Measurements from ENCODE around the gene TREML1. TPM values are rescaled to one million over a fixed set of nuclear protein-coding genes. Genes with fewer than 3 reads are reported as not detected.

Gene TREML1
- total and polyA plus RNA-seq, 12 donors, result 0.28 to 4.7 (median 0.88) TPM; not detected in 2

GRCh38 chr6:41161380-41161779 is 7.2 kb upstream of the TREML1 start:
- no peak for TF ChIP-seq POLR2A (IDR thresholded peaks at IDR 0.05)
- no peak for TF ChIP-seq CTCF (IDR thresholded peaks at IDR 0.05)
- H3K9me3 ChIP-seq (replicated peaks in 1 of 3), result no peaks in the 10 kb centered on the region
- H3K27me3 ChIP-seq, result no peaks in the 10 kb centered on the region
- intact Hi-C loops (cut with DNase I), result no loop called here
- H3K36me3 ChIP-seq (replicated peaks in 1 of 2), result no peaks in the 10 kb centered on the region
- no peak for DNase-seq
- peaks cover 0 to 4% of the 10 kb centered on the region in 2 donors for H3K4me1 ChIP-seq (replicated peaks in 1 of 2)
- no peak overlapping the region for H3K4me3 ChIP-seq
- WGBS, 4 donors, result 75 to 94% (median 88%) methylated on average over 6 to 10 of the region's 10 CpGs
- no peak overlapping the region for H3K27ac ChIP-seq

GRCh38 chr6:41160933-41161332 is 6.8 kb upstream of the TREML1 start:
- WGBS, 4 donors, result 64 to 100% (median 92%) methylated on average over 1 to 3 of the region's 3 CpGs
- Histone ChIP-seq H3K4me3 (no peak overlapping the region), H3K4me1 (replicated peaks in 1 of 2) (peaks cover 0 to 4% of the 10 kb centered on the region in 2 donors), H3K36me3 (replicated peaks in 1 of 2) (no peaks in the 10 kb centered on the region), H3K9me3 (replicated peaks in 1 of 3) (no peaks in the 10 kb centered on the region), H3K27ac (no peak overlapping the region), H3K27me3 (no peaks in the 10 kb centered on the region)
- TF ChIP-seq POLR2A (IDR thresholded peaks at IDR 0.05) (no peak), CTCF (IDR thresholded peaks at IDR 0.05) (no peak)
- no peak for DNase-seq
- intact Hi-C loops (cut with DNase I), result no loop called here

- 73 to 78% (median 76%) methylated on average over 6 to 12 of the region's 12 CpGs for WGBS, 4 donors
- Histone ChIP-seq H3K4me1 (replicated peaks in 1 of 2) (peaks cover 0 to 4% of the 10 kb centered on the region in 2 donors), H3K27ac (no peak overlapping the region), H3K4me3 (no peak overlapping the region), H3K27me3 (no peaks in the 10 kb centered on the region), H3K36me3 (replicated peaks in 1 of 2) (no peaks in the 10 kb centered on the region), H3K9me3 (replicated peaks in 1 of 3) (no peaks in the 10 kb centered on the region)
- intact Hi-C loops (cut with DNase I), result no loop called here
- no peak for DNase-seq
- TF ChIP-seq POLR2A (IDR thresholded peaks at IDR 0.05), result no peak
- no peak for TF ChIP-seq CTCF (IDR thresholded peaks at IDR 0.05)
Measured at GRCh38 chr6:41159415-41160082, 5.4 kb upstream of the TREML1 start.

DNA sequence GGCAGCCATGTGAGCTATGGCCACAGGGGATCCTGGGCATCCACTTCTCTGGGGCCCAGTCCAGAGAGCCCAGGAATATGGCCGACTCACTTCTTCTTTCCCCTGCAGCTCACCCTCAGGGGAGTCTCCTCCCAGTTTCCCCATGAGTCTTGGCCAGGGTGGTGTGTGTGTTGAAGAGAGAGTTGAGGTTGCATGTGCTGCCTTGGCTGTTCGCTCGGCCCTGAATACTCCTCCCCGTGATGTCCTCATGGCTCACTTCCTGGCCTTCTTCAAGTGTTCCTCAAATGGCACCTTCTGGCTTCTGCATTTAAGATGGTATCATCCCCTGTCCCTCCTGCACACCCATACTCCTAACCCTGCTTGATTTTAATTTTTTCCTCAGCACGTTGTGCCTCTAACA is 3.2 kb upstream of the TREML1 start:
- H3K27me3 ChIP-seq, result no peaks in the 10 kb centered on the region
- no peak overlapping the region for H3K27ac ChIP-seq
- WGBS, 4 donors, result 65 to 85% (median 81%) methylated on average over 5 of the region's 5 CpGs
- DNase-seq, result peak in 5 of 7 donors; percentile 21 to 54 (median 42)
- no peaks in the 10 kb centered on the region for H3K9me3 ChIP-seq (replicated peaks in 1 of 3)
- TF ChIP-seq CTCF (IDR thresholded peaks at IDR 0.05) (no peak), POLR2A (IDR thresholded peaks at IDR 0.05) (no peak)
- no peaks in the 10 kb centered on the region for H3K36me3 ChIP-seq (replicated peaks in 1 of 2)
- peaks cover 0 to 4% of the 10 kb centered on the region in 2 donors for H3K4me1 ChIP-seq (replicated peaks in 1 of 2)
- H3K4me3 ChIP-seq, result no peak overlapping the region
- intact Hi-C loops (cut with DNase I), result no loop called here
